Measurements from ENCODE around the gene DAAM2. TPM values are rescaled to one million over a fixed set of nuclear protein-coding genes. Genes with fewer than 3 reads are reported as not detected.

Gene DAAM2
- polyA plus RNA-seq, 2 of the 4 experiments (the other 2 are of a cell fraction) = not detected

DNA sequence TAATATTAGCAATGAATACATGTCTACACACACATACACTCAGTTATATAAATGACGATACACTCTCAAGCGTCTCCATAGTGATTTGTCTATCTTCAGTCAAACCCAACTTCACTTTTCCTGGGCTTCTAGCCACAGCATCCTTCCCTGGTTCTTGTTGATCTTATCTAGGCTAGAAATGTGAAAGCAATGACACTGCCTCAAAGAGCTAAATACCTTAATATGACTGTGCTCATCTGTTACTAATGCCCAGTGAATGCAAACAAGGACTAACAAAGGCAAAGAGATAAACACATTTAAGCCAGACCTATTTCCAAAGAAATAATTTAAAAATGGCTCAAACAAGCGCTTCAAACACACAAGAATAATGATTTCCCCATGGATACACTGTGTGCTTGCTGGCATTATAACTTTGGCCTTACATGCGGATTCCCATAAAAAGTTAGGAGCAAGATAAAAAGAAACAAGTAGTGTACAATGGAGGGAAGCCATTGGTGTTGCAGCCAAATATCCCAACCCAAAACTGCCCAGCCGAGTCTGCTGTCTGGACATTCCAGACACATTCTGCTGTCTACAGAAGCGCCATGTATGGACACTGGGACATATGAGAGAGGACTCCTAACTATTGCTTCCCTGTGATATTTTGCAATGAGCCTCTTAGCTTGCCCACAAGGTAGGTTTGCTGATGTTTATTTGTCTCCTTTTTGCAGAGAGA lies 19.5 kb upstream of the DAAM2 start:
- DNase-seq (ENCODE audit: low read depth in 1 of 2, low spot score in 1 of 2) (no peak), ATAC-seq (no peak), FAIRE-seq (no peak)
- Histone ChIP-seq H3K9me3 (no peaks in the 10 kb centered on the region), H3K27ac (no peak overlapping the region), H3K4me3 (no peak overlapping the region), H3K4me2 (no peak overlapping the region), H3K4me1 (no peaks in the 10 kb centered on the region)
- under 1% methylated on average over 6 of the region's 6 CpGs for WGBS (ENCODE audit: missing lambda C conversion rate)
- TF ChIP-seq, protein P1, sequence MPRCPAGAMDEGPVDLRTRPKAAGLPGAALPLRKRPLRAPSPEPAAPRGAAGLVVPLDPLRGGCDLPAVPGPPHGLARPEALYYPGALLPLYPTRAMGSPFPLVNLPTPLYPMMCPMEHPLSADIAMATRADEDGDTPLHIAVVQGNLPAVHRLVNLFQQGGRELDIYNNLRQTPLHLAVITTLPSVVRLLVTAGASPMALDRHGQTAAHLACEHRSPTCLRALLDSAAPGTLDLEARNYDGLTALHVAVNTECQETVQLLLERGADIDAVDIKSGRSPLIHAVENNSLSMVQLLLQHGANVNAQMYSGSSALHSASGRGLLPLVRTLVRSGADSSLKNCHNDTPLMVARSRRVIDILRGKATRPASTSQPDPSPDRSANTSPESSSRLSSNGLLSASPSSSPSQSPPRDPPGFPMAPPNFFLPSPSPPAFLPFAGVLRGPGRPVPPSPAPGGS (IDR thresholded peaks at IDR 0.05) = no peak
- TF ChIP-seq BHLHE40 (IDR thresholded peaks at IDR 0.05; ENCODE audit: low read depth, low read length) (no peak), MYC (IDR thresholded peaks at IDR 0.05; ENCODE audit: borderline replicate concordance, low read length) (no peak), KDM1A (IDR thresholded peaks at IDR 0.05; ENCODE audit: low read depth) (no peak), RCOR1 (IDR thresholded peaks at IDR 0.05; ENCODE audit: low read depth, low read length) (no peak), CHD4 (IDR thresholded peaks at IDR 0.05; ENCODE audit: borderline replicate concordance) (no peak), POLR2AphosphoS2 (conservative IDR thresholded peaks at IDR 0.05; ENCODE audit: low read length) (no peak), MAFK (IDR thresholded peaks at IDR 0.05; ENCODE audit: partially characterized antibody) (no peak), KDM5A (IDR thresholded peaks at IDR 0.05) (no peak), CEBPB (IDR thresholded peaks at IDR 0.05) (no peak), RFX5 (IDR thresholded peaks at IDR 0.05) (no peak), FOSL2 (IDR thresholded peaks at IDR 0.05) (no peak), FOSL2 (CRISPR knock-in tag; IDR thresholded peaks at IDR 0.05) (no peak), HEYL (CRISPR knock-in tag; IDR thresholded peaks at IDR 0.05) (no peak), EHF (CRISPR knock-in tag; IDR thresholded peaks at IDR 0.05) (no peak), FOXS1 (CRISPR knock-in tag; IDR thresholded peaks at IDR 0.05) (no peak)
- TF ChIP-seq, protein P2, sequence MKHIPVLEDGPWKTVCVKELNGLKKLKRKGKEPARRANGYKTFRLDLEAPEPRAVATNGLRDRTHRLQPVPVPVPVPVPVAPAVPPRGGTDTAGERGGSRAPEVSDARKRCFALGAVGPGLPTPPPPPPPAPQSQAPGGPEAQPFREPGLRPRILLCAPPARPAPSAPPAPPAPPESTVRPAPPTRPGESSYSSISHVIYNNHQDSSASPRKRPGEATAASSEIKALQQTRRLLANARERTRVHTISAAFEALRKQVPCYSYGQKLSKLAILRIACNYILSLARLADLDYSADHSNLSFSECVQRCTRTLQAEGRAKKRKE (CRISPR knock-in tag; IDR thresholded peaks at IDR 0.05; ENCODE audit: low read depth) = no peak
- CTCF ChIA-PET = no interaction called here
- POLR2A ChIA-PET = no interaction called here

DNA sequence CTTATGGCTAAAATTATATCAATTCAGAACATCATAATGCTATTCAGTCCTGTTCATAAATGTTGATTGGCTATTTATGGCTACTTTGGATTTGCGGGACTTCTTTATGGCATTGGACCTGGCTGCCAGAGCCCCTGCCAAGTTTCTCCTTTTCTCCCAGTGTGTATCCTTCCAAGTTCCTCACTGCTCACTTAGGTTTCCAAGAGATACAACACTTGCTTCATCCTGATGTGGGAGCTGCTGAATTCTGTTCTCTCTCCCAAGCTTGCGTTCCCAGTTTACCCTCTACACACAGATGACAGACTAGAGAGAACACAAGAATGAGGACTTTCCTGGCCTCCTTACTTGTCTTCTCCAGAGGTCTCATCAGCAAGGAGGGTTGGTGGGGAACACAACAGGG lies 18.4 kb upstream of the DAAM2 start:
- Histone ChIP-seq H3K27ac (no peak overlapping the region), H3K9me3 (no peaks in the 10 kb centered on the region), H3K4me3 (no peak overlapping the region), H3K4me2 (no peak overlapping the region), H3K4me1 (no peaks in the 10 kb centered on the region)
- ATAC-seq (no peak), DNase-seq (ENCODE audit: low read depth in 1 of 2, low spot score in 1 of 2) (no peak), FAIRE-seq (no peak)
- POLR2A ChIA-PET = no interaction called here
- CTCF ChIA-PET = no interaction called here
- TF ChIP-seq HEYL (CRISPR knock-in tag; IDR thresholded peaks at IDR 0.05) (no peak), FOSL2 (IDR thresholded peaks at IDR 0.05) (no peak), FOSL2 (CRISPR knock-in tag; IDR thresholded peaks at IDR 0.05) (no peak), POLR2AphosphoS2 (conservative IDR thresholded peaks at IDR 0.05; ENCODE audit: low read length) (no peak), JUNB (IDR thresholded peaks at IDR 0.05) (no peak)
- TF ChIP-seq, protein P2 (CRISPR knock-in tag; IDR thresholded peaks at IDR 0.05; ENCODE audit: low read depth) = no peak
- WGBS (ENCODE audit: missing lambda C conversion rate) = 90% methylated on average over 2 of the region's 2 CpGs

DNA sequence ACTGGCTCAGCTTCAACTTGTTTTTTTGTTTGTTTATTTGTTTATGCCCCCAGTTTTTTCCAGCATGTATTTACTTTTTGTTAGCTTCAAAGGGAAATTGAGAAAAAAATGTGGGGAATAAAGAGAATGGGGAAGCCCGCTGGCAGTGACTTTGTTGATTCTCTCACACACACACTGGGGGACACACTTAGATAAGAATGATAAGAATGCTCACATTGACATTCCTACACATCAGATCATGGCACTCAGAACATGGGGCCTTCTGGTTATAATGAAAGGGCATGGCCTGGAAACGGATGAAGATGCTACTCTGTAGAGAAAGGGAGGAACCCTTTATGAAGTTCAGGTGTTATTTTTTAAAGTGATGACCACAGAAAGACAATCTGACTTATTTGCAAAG lies 15.6 kb upstream of the DAAM2 start:
- ATAC-seq (no peak), FAIRE-seq (no peak), DNase-seq (ENCODE audit: low read depth in 1 of 2, low spot score in 1 of 2) (no peak)
- whole genome bisulfite sequencing (ENCODE audit: missing lambda C conversion rate) = 5% methylated on average over 2 of the region's 2 CpGs
- H3K4me2 ChIP-seq = no peak overlapping the region
- no peaks in the 10 kb centered on the region for H3K9me3 ChIP-seq
- TF ChIP-seq, protein P3, sequence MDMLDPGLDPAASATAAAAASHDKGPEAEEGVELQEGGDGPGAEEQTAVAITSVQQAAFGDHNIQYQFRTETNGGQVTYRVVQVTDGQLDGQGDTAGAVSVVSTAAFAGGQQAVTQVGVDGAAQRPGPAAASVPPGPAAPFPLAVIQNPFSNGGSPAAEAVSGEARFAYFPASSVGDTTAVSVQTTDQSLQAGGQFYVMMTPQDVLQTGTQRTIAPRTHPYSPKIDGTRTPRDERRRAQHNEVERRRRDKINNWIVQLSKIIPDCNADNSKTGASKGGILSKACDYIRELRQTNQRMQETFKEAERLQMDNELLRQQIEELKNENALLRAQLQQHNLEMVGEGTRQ (IDR thresholded peaks at IDR 0.05) = no peak
- TF ChIP-seq, protein P4, sequence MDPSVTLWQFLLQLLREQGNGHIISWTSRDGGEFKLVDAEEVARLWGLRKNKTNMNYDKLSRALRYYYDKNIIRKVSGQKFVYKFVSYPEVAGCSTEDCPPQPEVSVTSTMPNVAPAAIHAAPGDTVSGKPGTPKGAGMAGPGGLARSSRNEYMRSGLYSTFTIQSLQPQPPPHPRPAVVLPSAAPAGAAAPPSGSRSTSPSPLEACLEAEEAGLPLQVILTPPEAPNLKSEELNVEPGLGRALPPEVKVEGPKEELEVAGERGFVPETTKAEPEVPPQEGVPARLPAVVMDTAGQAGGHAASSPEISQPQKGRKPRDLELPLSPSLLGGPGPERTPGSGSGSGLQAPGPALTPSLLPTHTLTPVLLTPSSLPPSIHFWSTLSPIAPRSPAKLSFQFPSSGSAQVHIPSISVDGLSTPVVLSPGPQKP (IDR thresholded peaks at IDR 0.05; ENCODE audit: low read depth, low read length) = no peak
- TF ChIP-seq RFX5 (IDR thresholded peaks at IDR 0.05) (no peak), CEBPB (IDR thresholded peaks at IDR 0.05) (no peak), JUNB (IDR thresholded peaks at IDR 0.05) (no peak)
- no peak overlapping the region for H3K4me3 ChIP-seq
- ChIA-PET POLR2A (no interaction called here), CTCF (no interaction called here)
- H3K27ac ChIP-seq = no peak overlapping the region
- no peaks in the 10 kb centered on the region for H3K4me1 ChIP-seq
